Measurements from ENCODE around the gene RNF144A.

The RNF144A gene

DNA sequence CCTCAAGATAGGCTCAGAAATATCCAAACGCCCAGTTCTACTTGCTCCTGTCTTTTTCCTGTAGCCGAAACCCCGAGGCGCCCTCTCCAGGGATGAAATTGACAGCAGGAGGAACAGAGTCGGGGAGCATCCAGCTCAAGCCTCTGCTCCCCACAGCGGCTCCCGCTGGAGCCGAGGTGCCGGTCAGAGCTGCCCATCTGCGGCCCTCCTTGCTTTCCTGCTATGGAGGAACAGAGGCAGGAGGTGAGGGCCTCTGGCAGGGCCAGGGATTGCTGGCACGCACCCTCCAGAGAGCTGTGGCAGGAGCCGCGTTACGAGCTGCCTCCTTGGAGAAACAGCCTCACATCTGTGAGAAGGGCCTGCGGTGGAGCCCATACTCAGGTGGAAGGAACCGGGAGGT is 172.1 kb downstream of the RNF144A start:
- TF ChIP-seq, protein P1, sequence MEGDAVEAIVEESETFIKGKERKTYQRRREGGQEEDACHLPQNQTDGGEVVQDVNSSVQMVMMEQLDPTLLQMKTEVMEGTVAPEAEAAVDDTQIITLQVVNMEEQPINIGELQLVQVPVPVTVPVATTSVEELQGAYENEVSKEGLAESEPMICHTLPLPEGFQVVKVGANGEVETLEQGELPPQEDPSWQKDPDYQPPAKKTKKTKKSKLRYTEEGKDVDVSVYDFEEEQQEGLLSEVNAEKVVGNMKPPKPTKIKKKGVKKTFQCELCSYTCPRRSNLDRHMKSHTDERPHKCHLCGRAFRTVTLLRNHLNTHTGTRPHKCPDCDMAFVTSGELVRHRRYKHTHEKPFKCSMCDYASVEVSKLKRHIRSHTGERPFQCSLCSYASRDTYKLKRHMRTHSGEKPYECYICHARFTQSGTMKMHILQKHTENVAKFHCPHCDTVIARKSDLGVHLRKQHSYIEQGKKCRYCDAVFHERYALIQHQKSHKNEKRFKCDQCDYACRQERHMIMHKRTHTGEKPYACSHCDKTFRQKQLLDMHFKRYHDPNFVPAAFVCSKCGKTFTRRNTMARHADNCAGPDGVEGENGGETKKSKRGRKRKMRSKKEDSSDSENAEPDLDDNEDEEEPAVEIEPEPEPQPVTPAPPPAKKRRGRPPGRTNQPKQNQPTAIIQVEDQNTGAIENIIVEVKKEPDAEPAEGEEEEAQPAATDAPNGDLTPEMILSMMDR (IDR thresholded peaks at IDR 0.05), result no peak
- TF ChIP-seq ZFX (IDR thresholded peaks at IDR 0.05; ENCODE audit: borderline replicate concordance), result no peak
- no peak overlapping the region for H3K27ac ChIP-seq

DNA sequence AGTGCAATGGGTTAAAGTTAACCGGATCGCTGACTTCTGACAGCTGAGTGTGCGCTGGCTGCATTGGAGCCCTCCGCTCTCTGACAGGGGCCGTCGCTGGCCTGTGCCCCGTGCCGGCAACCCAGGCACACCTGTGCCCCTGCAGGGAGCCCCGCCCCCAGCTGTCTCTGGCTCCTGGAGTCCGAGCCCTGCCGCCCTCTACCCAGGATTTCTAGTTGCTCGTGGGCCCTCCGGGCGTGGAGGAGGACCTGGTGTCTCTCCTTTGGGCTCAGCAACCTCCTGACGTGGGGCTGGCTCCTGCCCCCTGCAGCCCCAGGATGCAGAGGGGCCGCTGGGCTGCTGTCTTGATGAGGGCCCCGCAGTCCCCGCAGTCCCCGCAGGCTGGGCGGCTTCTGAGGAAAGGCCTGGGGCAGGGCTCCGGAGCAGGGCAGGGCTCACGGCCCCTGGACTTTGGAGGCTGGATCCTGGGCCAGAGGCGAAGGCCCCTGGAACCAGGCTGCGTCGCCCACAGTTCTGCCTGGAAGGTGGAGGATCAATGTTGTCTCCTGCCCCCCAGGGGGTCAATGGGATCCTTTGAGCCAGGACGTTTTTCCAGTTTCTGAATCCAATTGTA is 172.8 kb downstream of the RNF144A start:
- no peak overlapping the region for H3K27ac ChIP-seq
- TF ChIP-seq ZFX (IDR thresholded peaks at IDR 0.05; ENCODE audit: borderline replicate concordance), result no peak
- TF ChIP-seq, protein P1 (IDR thresholded peaks at IDR 0.05), result no peak

DNA sequence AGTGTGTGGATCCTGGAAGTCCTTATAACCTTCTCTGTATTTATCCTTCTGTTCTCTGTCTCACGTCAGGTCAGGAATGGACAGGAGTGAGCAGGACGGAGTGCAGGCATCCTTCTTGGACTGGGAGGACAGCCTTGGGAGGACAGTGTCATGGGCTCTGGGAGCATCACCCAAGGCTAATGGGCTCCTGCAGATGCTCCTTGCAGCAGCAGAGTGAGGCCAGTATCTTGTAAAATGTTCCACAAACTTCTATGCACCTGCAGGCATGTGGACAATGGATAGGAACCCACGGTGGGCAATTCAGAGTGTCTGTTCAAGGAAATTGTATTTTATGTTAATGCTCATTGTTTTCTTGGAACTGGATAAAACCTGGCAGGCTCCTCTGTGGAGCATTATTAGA is 176.2 kb downstream of the RNF144A start:
- TF ChIP-seq ZFX (IDR thresholded peaks at IDR 0.05; ENCODE audit: borderline replicate concordance), result no peak
- TF ChIP-seq, protein P1 (IDR thresholded peaks at IDR 0.05), result no peak
- no peak overlapping the region for H3K27ac ChIP-seq
